PC-3 (cell line): ENCODE data around the gene HSD17B12. TPM values are rescaled to one million over a fixed set of nuclear protein-coding genes. Genes with fewer than 3 reads are reported as not detected.

ENCODE experiments used
- ATAC-seq: fragments of 200-7000 bp; cut with Tn5 transposase; 2 replicates; pipeline ENCODE4 v1.9.1; 2020; ENCODE audit warnings: mild to moderate bottlenecking, moderate library complexity
- BruUV-seq: library from RNA; stranded (reverse); fragments of 400-500 nt; replicated peaks from 2 replicates; lab custom pipeline; 2021; lab: Mats Ljungman, UMichigan
- CTCF ChIA-PET: fragments of 300-600 bp; sonication (Branson Sonifier 250); formaldehyde crosslinking; loops from one replicate; lab custom pipeline; 2022; ENCODE audit warnings: antibody characterized with exemption; lab: Charles Lee
- POLR2A ChIA-PET: fragments of 300-600 bp; sonication (Branson Sonifier 250); formaldehyde crosslinking; loops from one replicate; lab custom pipeline; 2022; ENCODE audit warnings: antibody characterized with exemption; ENCODE audit not compliant: unreplicated experiment; lab: Charles Lee
- DNase-seq: peaks from one replicate; pipeline ENCODE4 v3.0.0-alpha.2; 2015
- H2AFZ ChIP-seq: fragments of 300-600 bp; sonication (generic); 2 replicates; pipeline ENCODE4 v1.6.0; 2016; ENCODE audit warnings: antibody characterized with exemption, low read length
- H3F3A ChIP-seq: fragments of 300-600 bp; sonication (generic); one replicate; pipeline ENCODE4 v1.6.0; 2017; ENCODE audit warnings: antibody characterized with exemption, low read length, control low read depth, mild to moderate bottlenecking; ENCODE audit not compliant: unreplicated experiment
- H3K27ac ChIP-seq: fragments of 300-600 bp; sonication (generic); 2 replicates; pipeline ENCODE4 v1.5.1; 2016; ENCODE audit warnings: mild to moderate bottlenecking, low read length
- H3K27me3 ChIP-seq: fragments of 300-600 bp; sonication (generic); 2 replicates; pipeline ENCODE4 v1.6.1; 2016; ENCODE audit warnings: low read length, mixed read lengths
- H3K36me3 ChIP-seq: fragments of 300-600 bp; sonication (generic); 2 replicates; pipeline ENCODE4 v1.6.1; 2016; ENCODE audit warnings: low read depth, mixed run types, low read length, mixed read lengths
- H3K4me1 ChIP-seq: fragments of 300-600 bp; sonication (generic); 2 replicates; pipeline ENCODE4 v1.5.1; 2016; ENCODE audit warnings: low read length; ENCODE audit not compliant: insufficient read depth
- H3K4me2 ChIP-seq: fragments of 300-600 bp; sonication (generic); 2 replicates; pipeline ENCODE4 v1.6.0; 2016; ENCODE audit warnings: low read length
- H3K4me3 ChIP-seq: fragments of 300-600 bp; sonication (generic); 2 replicates; pipeline ENCODE4 v1.5.1; 2016; ENCODE audit warnings: mild to moderate bottlenecking, low read length, mixed read lengths
- H3K79me2 ChIP-seq: fragments of 300-600 bp; sonication (generic); 2 replicates; pipeline ENCODE4 v1.6.1; 2017; ENCODE audit warnings: low read length, mixed read lengths
- H3K9ac ChIP-seq: fragments of 300-600 bp; sonication (generic); 2 replicates; pipeline ENCODE4 v1.6.0; 2016; ENCODE audit warnings: mild to moderate bottlenecking, low read length
- H3K9me2 ChIP-seq: fragments of 300-600 bp; sonication (generic); replicated peaks from 2 replicates; pipeline ENCODE4 v1.6.1; 2016; ENCODE audit warnings: mixed run types, low read length, mixed read lengths
- H3K9me3 ChIP-seq: fragments of 300-600 bp; sonication (generic); 2 replicates; pipeline ENCODE4 v1.6.1; 2016; ENCODE audit warnings: low read length, mixed read lengths
- H4K20me1 ChIP-seq: fragments of 300-600 bp; sonication (generic); 2 replicates; pipeline ENCODE4 v1.6.1; 2016; ENCODE audit warnings: low read length, mixed read lengths
- EZH2 ChIP-seq: fragments of 300-600 bp; sonication (generic); IDR thresholded peaks from one replicate; pipeline ENCODE4 v1.6.1; 2017; ENCODE audit warnings: antibody characterized with exemption, mild to moderate bottlenecking, low read length; ENCODE audit not compliant: unreplicated experiment
- EZH2phosphoT487 ChIP-seq: fragments of 300-600 bp; sonication (generic); IDR thresholded peaks from 2 replicates; pipeline ENCODE4 v1.6.1; 2018; ENCODE audit warnings: mild to moderate bottlenecking, antibody characterized with exemption, low read length, borderline replicate concordance
- intact Hi-C: fragments of 100-400 bp; cut with micrococcal nuclease; formaldehyde crosslinking; loops from 2 replicates; pipeline ENCODE4 v1.9.0; 2023
- total RNA-seq: library from RNA; depleted of rRNA; stranded (reverse); fragments of >200 nt; gene quantifications from 2 replicates; pipeline ENCODE4 v1.2.3, GENCODE V29; 2014
- TF ChIP-seq, protein P1 (sequence below): fragments of 300-600 bp; sonication (generic); conservative IDR thresholded peaks from 2 replicates; pipeline ENCODE4 v1.5.1; 2017; ENCODE audit warnings: antibody characterized with exemption, low read depth, mild to moderate bottlenecking, low read length

The HSD17B12 gene
- total RNA-seq, 1 experiment from 2014 or later = 77.6 TPM

DNA sequence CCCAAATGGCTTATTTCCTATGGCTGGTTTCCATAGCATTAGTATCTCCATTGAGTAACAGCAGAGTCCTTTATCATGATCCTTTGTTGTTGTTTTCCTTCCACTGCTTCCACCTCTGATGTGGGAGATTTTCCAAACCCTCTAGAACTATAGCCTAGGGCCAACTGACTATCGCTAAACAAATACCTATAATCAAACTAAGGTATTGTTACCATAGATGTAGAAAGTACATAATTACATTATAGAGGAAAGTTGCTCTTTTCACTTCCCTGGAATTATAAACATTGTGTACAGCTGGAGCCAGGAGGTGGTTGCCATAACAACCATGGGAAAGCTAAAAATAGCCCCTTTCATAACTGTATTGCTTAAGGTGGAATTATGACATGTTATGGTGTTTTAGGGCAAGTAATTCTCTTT lies 153.1 kb downstream of the HSD17B12 start:
- no peak overlapping the region for H3K4me3 ChIP-seq
- no peak overlapping the region for H3K9ac ChIP-seq
- no peaks in the 10 kb centered on the region for H3K79me2 ChIP-seq
- H3K27ac ChIP-seq = no peak overlapping the region
- H3K27me3 ChIP-seq = no peaks in the 10 kb centered on the region
- no peak for ATAC-seq
- peaks cover 6% of the 10 kb centered on the region for H3F3A ChIP-seq
- no peaks in the 10 kb centered on the region for H4K20me1 ChIP-seq
- no peak for TF ChIP-seq EZH2phosphoT487
- H3K9me3 ChIP-seq = no peaks in the 10 kb centered on the region
- no peak overlapping the region for H3K4me2 ChIP-seq
- no peak overlapping the region for H2AFZ ChIP-seq
- peaks cover 20% of the 10 kb centered on the region for H3K4me1 ChIP-seq
- H3K36me3 ChIP-seq = no peaks in the 10 kb centered on the region
- BruUV-seq = no TSS peak
- ChIA-PET POLR2A (no interaction called here), CTCF (no interaction called here)
- intact Hi-C loops = no loop called here
- no peaks in the 10 kb centered on the region for H3K9me2 ChIP-seq
- DNase-seq = peak; percentile 15

DNA sequence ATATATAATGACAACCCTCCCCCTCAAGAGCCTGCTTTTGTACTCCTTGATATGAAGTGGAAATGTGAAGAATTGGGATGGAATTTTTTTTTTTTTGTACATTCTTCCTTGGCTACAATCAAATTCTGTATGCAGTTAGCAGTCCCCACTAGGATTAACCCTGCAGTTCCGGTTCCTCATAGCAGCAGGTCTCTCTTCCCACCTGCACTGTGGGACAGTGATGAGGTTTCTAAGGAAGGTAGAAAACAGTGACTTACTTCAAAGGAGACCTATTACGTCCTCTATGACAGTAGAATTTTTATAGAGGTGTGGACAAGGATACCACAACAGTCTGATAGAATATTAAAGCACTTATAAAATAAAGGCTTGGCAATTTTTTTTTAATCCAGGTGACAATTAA lies 153.7 kb downstream of the HSD17B12 start:
- DNase-seq = no peak
- H3K27me3 ChIP-seq = no peaks in the 10 kb centered on the region
- BruUV-seq = no TSS peak
- POLR2A ChIA-PET = no interaction called here
- no peaks in the 10 kb centered on the region for H3K36me3 ChIP-seq
- H3F3A ChIP-seq = peaks cover 6% of the 10 kb centered on the region
- intact Hi-C loops = no loop called here
- H3K4me1 ChIP-seq = peaks cover 20% of the 10 kb centered on the region
- CTCF ChIA-PET = no interaction called here
- no peak overlapping the region for H3K4me3 ChIP-seq
- H3K9me3 ChIP-seq = no peaks in the 10 kb centered on the region
- H3K4me2 ChIP-seq = no peak overlapping the region
- H2AFZ ChIP-seq = no peak overlapping the region
- TF ChIP-seq, protein P1, sequence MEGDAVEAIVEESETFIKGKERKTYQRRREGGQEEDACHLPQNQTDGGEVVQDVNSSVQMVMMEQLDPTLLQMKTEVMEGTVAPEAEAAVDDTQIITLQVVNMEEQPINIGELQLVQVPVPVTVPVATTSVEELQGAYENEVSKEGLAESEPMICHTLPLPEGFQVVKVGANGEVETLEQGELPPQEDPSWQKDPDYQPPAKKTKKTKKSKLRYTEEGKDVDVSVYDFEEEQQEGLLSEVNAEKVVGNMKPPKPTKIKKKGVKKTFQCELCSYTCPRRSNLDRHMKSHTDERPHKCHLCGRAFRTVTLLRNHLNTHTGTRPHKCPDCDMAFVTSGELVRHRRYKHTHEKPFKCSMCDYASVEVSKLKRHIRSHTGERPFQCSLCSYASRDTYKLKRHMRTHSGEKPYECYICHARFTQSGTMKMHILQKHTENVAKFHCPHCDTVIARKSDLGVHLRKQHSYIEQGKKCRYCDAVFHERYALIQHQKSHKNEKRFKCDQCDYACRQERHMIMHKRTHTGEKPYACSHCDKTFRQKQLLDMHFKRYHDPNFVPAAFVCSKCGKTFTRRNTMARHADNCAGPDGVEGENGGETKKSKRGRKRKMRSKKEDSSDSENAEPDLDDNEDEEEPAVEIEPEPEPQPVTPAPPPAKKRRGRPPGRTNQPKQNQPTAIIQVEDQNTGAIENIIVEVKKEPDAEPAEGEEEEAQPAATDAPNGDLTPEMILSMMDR = no peak
- TF ChIP-seq EZH2phosphoT487 (no peak), EZH2 (no peak)
- H3K9ac ChIP-seq = no peak overlapping the region
- no peak overlapping the region for H3K27ac ChIP-seq
- no peaks in the 10 kb centered on the region for H3K9me2 ChIP-seq
- ATAC-seq = no peak
- no peaks in the 10 kb centered on the region for H4K20me1 ChIP-seq
- H3K79me2 ChIP-seq = no peaks in the 10 kb centered on the region

DNA sequence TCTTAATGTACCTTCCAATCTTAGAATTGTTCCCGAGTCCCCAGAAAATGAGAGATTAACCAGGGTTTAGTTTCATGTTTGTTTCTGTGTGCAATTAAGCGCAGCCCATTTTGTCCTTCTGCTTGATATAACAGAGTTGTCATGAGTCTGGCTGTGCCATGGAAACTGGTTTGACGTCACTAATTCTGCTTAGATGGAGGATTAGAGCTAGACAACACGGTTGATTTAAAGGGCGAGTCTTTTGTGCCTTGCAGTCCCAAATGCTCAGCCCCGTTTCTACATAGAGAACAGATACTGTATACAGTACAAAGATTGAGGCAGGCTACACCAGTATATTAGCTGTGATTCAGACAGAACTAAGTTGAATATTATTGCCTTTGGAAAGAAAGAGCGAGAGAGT lies 154.6 kb downstream of the HSD17B12 start:
- Histone ChIP-seq H2AFZ (no peak overlapping the region), H3K36me3 (no peaks in the 10 kb centered on the region; the same call in 1 of the 2 replicates)

More for the DNA sequence above, 154.6 kb downstream of the HSD17B12 start:
- H3F3A ChIP-seq = peaks cover 4% of the 10 kb centered on the region
- DNase-seq (no peak), ATAC-seq (no peak)
- H3K4me2 ChIP-seq = no peak overlapping the region
- no peak overlapping the region for H3K9ac ChIP-seq
- no peaks in the 10 kb centered on the region for H3K27me3 ChIP-seq
- no peaks in the 10 kb centered on the region for H3K79me2 ChIP-seq
- no TSS peak for BruUV-seq
- ChIA-PET POLR2A (interaction anchor here (0.6 kb wide), 1 partner anchor 9 kb away, joined by 3 read pairs; no protein-coding TSS in a partner anchor), CTCF (no interaction called here)
- H4K20me1 ChIP-seq = no peaks in the 10 kb centered on the region
- H3K4me1 ChIP-seq = peaks cover 15% of the 10 kb centered on the region
- H3K4me3 ChIP-seq = no peak overlapping the region
- no peaks in the 10 kb centered on the region for H3K9me3 ChIP-seq
- TF ChIP-seq EZH2phosphoT487 = no peak
- TF ChIP-seq, protein P1 = no peak
- no peak for TF ChIP-seq EZH2
- H3K27ac ChIP-seq = no peak overlapping the region
- intact Hi-C loops = no loop called here
- H3K9me2 ChIP-seq = no peaks in the 10 kb centered on the region
